ENCODE measurements around the gene VSTM4.

The VSTM4 gene

GRCh38 chr10:49141541-49142332, 26.4 kb upstream of the VSTM4 start:
- Histone ChIP-seq H3K4me3 (ENCODE audit: low read length, poor library complexity, severe bottlenecking) (no peak overlapping the region), H3K9me2 (replicated peaks; ENCODE audit: low read depth, low read length) (no peaks in the 10 kb centered on the region), H3K27me3 (ENCODE audit: insufficient read depth, low read length, poor library complexity, severe bottlenecking) (no peaks in the 10 kb centered on the region), H3K79me2 (ENCODE audit: insufficient read depth, low read length) (no peaks in the 10 kb centered on the region), H3K4me2 (ENCODE audit: low read depth, low read length, poor library complexity, severe bottlenecking) (no peak overlapping the region), H2AFZ (ENCODE audit: low read length) (no peak overlapping the region), H3K4me1 (ENCODE audit: insufficient read depth, low read length, poor library complexity, severe bottlenecking) (no peaks in the 10 kb centered on the region), H3K9me3 (ENCODE audit: insufficient read depth, low read depth, low read length) (no peaks in the 10 kb centered on the region), H3K9ac (ENCODE audit: low read depth, low read length, poor library complexity, severe bottlenecking) (no peak overlapping the region), H3K36me3 (ENCODE audit: insufficient read depth, low read length) (no peaks in the 10 kb centered on the region), H3F3A (ENCODE audit: low read depth) (no peaks in the 10 kb centered on the region), H4K20me1 (ENCODE audit: insufficient read depth, low read length, poor library complexity, severe bottlenecking) (no peaks in the 10 kb centered on the region)
- TF ChIP-seq CTCF (conservative IDR thresholded peaks at IDR 0.05; ENCODE audit: low read length) = no peak
- TF ChIP-seq EZH2phosphoT487 (IDR thresholded peaks at IDR 0.05; ENCODE audit: borderline replicate concordance) = no peak

- Histone ChIP-seq H3K9me2 (replicated peaks; ENCODE audit: low read depth, low read length) (no peaks in the 10 kb centered on the region), H3K36me3 (ENCODE audit: insufficient read depth, low read length) (no peaks in the 10 kb centered on the region), H3K27me3 (ENCODE audit: insufficient read depth, low read length, poor library complexity, severe bottlenecking) (no peaks in the 10 kb centered on the region), H2AFZ (ENCODE audit: low read length) (no peak overlapping the region), H3K9me3 (ENCODE audit: insufficient read depth, low read depth, low read length) (no peaks in the 10 kb centered on the region; the same call in 1 of the 2 replicates), H3F3A (ENCODE audit: low read depth) (no peaks in the 10 kb centered on the region), H3K9ac (ENCODE audit: low read depth, low read length, poor library complexity, severe bottlenecking) (no peak overlapping the region), H4K20me1 (ENCODE audit: insufficient read depth, low read length, poor library complexity, severe bottlenecking) (no peaks in the 10 kb centered on the region), H3K4me3 (ENCODE audit: low read length, poor library complexity, severe bottlenecking) (no peak overlapping the region), H3K4me1 (ENCODE audit: insufficient read depth, low read length, poor library complexity, severe bottlenecking) (no peaks in the 10 kb centered on the region), H3K4me2 (ENCODE audit: low read depth, low read length, poor library complexity, severe bottlenecking) (no peak overlapping the region), H3K79me2 (ENCODE audit: insufficient read depth, low read length) (no peaks in the 10 kb centered on the region)
- TF ChIP-seq EZH2phosphoT487 (IDR thresholded peaks at IDR 0.05; ENCODE audit: borderline replicate concordance) (no peak), CTCF (conservative IDR thresholded peaks at IDR 0.05; ENCODE audit: low read length) (no peak)
Measured at GRCh38 chr10:49140304-49141177, 25.2 kb upstream of the VSTM4 start.

- Histone ChIP-seq H3K9me3 (ENCODE audit: insufficient read depth, low read depth, low read length) (no peaks in the 10 kb centered on the region; the same call in 1 of the 2 replicates), H3K4me3 (ENCODE audit: low read length, poor library complexity, severe bottlenecking) (no peak overlapping the region), H3K9ac (ENCODE audit: low read depth, low read length, poor library complexity, severe bottlenecking) (no peak overlapping the region), H3K79me2 (ENCODE audit: insufficient read depth, low read length) (no peaks in the 10 kb centered on the region), H3K4me2 (ENCODE audit: low read depth, low read length, poor library complexity, severe bottlenecking) (no peak overlapping the region), H3F3A (ENCODE audit: low read depth) (no peaks in the 10 kb centered on the region), H3K9me2 (replicated peaks; ENCODE audit: low read depth, low read length) (no peaks in the 10 kb centered on the region), H3K36me3 (ENCODE audit: insufficient read depth, low read length) (no peaks in the 10 kb centered on the region), H2AFZ (ENCODE audit: low read length) (no peak overlapping the region), H3K4me1 (ENCODE audit: insufficient read depth, low read length, poor library complexity, severe bottlenecking) (no peaks in the 10 kb centered on the region), H4K20me1 (ENCODE audit: insufficient read depth, low read length, poor library complexity, severe bottlenecking) (no peaks in the 10 kb centered on the region), H3K27me3 (ENCODE audit: insufficient read depth, low read length, poor library complexity, severe bottlenecking) (no peaks in the 10 kb centered on the region)
- TF ChIP-seq CTCF (conservative IDR thresholded peaks at IDR 0.05; ENCODE audit: low read length) (no peak), EZH2phosphoT487 (IDR thresholded peaks at IDR 0.05; ENCODE audit: borderline replicate concordance) (no peak)
Measured at GRCh38 chr10:49139846-49140195, 24.5 kb upstream of the VSTM4 start.

Data from Loucy (cell line).